SK-N-SH treated with all-trans-retinoic acid at 6 μM for 48 hours (cell line): ENCODE results near the gene TBRG1.

Experiments used
- ATAC-seq: fragments of 200-7000 bp; cut with Tn5 transposase; 3 replicates; pipeline ENCODE4 v1.9.1; 2020; ENCODE audit warnings: mild to moderate bottlenecking, moderate library complexity
- BACH2 ChIP-seq: fragments of 250-450 bp; sonication (Bioruptor Pico); IDR thresholded peaks from 2 replicates; pipeline ENCODE4 v1.9.0; 2021; ENCODE audit warnings: mild to moderate bottlenecking, borderline replicate concordance
- CREB5 ChIP-seq: fragments of 250-450 bp; sonication (Bioruptor Pico); IDR thresholded peaks from 2 replicates; pipeline ENCODE4 v1.5.1; 2020; ENCODE audit warnings: low read depth, mild to moderate bottlenecking, moderate library complexity
- CSDC2 ChIP-seq: fragments of 250-450 bp; sonication (Bioruptor Pico); IDR thresholded peaks from 2 replicates; pipeline ENCODE4 v1.5.0; 2020; ENCODE audit warnings: mild to moderate bottlenecking, moderate library complexity
- CSRNP3 ChIP-seq: fragments of 250-450 bp; sonication (Bioruptor Pico); IDR thresholded peaks from 2 replicates; pipeline ENCODE4 v1.5.1; 2021; ENCODE audit warnings: mild to moderate bottlenecking, moderate library complexity
- ESRRG ChIP-seq: fragments of 250-450 bp; sonication (Bioruptor Pico); IDR thresholded peaks from 2 replicates; pipeline ENCODE4 v1.6.1; 2021; ENCODE audit warnings: mild to moderate bottlenecking
- GLIS3 ChIP-seq: fragments of 250-450 bp; sonication (Bioruptor Pico); IDR thresholded peaks from 2 replicates; pipeline ENCODE4 v1.5.0; 2020; ENCODE audit warnings: mild to moderate bottlenecking, moderate library complexity
- ISL1 ChIP-seq: fragments of 250-450 bp; sonication (Bioruptor Pico); IDR thresholded peaks from 2 replicates; pipeline ENCODE4 v2.1.2; 2022; ENCODE audit warnings: mild to moderate bottlenecking, moderate library complexity
- OSR1 ChIP-seq: fragments of 250-450 bp; sonication (Bioruptor Pico); IDR thresholded peaks from 2 replicates; pipeline ENCODE4 v1.8.0; 2022; ENCODE audit warnings: moderate library complexity, mild to moderate bottlenecking, inconsistent platforms
- PATZ1 ChIP-seq: fragments of 250-450 bp; sonication (Bioruptor Pico); IDR thresholded peaks from 2 replicates; pipeline ENCODE4 v1.8.0; 2020; ENCODE audit warnings: mild to moderate bottlenecking, moderate library complexity, borderline replicate concordance
- POU6F1 ChIP-seq: fragments of 250-450 bp; sonication (Bioruptor Pico); IDR thresholded peaks from 2 replicates; pipeline ENCODE4 v1.8.0; 2021; ENCODE audit warnings: low read depth, mild to moderate bottlenecking, moderate library complexity, borderline replicate concordance
- PPARA ChIP-seq: fragments of 250-450 bp; sonication (Bioruptor Pico); IDR thresholded peaks from 2 replicates; pipeline ENCODE4 v1.5.0; 2020; ENCODE audit warnings: mild to moderate bottlenecking, borderline replicate concordance
- RARB ChIP-seq: fragments of 250-450 bp; sonication (Bioruptor Pico); IDR thresholded peaks from 2 replicates; pipeline ENCODE4 v1.8.0; 2021; ENCODE audit warnings: mild to moderate bottlenecking, moderate library complexity
- SNAI2 ChIP-seq: fragments of 250-450 bp; sonication (Bioruptor Pico); IDR thresholded peaks from 2 replicates; pipeline ENCODE4 v1.5.0; 2020; ENCODE audit warnings: mild to moderate bottlenecking, moderate library complexity
- TCF4 ChIP-seq: fragments of 250-450 bp; sonication (Bioruptor Pico); IDR thresholded peaks from 2 replicates; pipeline ENCODE4 v1.8.0; 2021; ENCODE audit warnings: mild to moderate bottlenecking, moderate library complexity, borderline replicate concordance
- TOX ChIP-seq: fragments of 250-450 bp; sonication (Bioruptor Pico); IDR thresholded peaks from 2 replicates; pipeline ENCODE4 v1.8.0; 2021; ENCODE audit warnings: mild to moderate bottlenecking, moderate library complexity, borderline replicate concordance
- TSHZ2 ChIP-seq: fragments of 250-450 bp; sonication (Bioruptor Pico); IDR thresholded peaks from 2 replicates; pipeline ENCODE4 v1.5.0; 2020; ENCODE audit warnings: mild to moderate bottlenecking, moderate library complexity
- ZFP30 ChIP-seq: fragments of 450-650 bp; formaldehyde crosslinking; IDR thresholded peaks from 2 replicates; pipeline ENCODE4 v1.5.0; 2022; ENCODE audit warnings: mild to moderate bottlenecking, moderate library complexity
- ZNF565 ChIP-seq: fragments of 450-650 bp; formaldehyde crosslinking; conservative IDR thresholded peaks from 2 replicates; pipeline ENCODE4 v1.5.0; 2020; ENCODE audit warnings: low read depth, mild to moderate bottlenecking, moderate library complexity
- ZNF70 ChIP-seq: fragments of 450-650 bp; formaldehyde crosslinking; IDR thresholded peaks from 2 replicates; pipeline ENCODE4 v1.5.0; 2020; ENCODE audit warnings: mild to moderate bottlenecking, moderate library complexity
- ZNF8 ChIP-seq: fragments of 450-650 bp; formaldehyde crosslinking; IDR thresholded peaks from 2 replicates; pipeline ENCODE4 v1.5.0; 2020; ENCODE audit warnings: mild to moderate bottlenecking, moderate library complexity

Gene TBRG1

GRCh38 chr11:124682443-124682842, 59.8 kb downstream of the TBRG1 start:
- ATAC-seq: no peak

More at GRCh38 chr11:124682443-124682842, 59.8 kb downstream of the TBRG1 start:
- no peak for TF ChIP-seq TOX (CRISPR knock-in tag)
- no peak for TF ChIP-seq TSHZ2 (CRISPR knock-in tag)
- TF ChIP-seq ESRRG (CRISPR knock-in tag): no peak
- no peak for TF ChIP-seq PATZ1 (CRISPR knock-in tag)
- TF ChIP-seq OSR1 (CRISPR knock-in tag): no peak
- no peak for TF ChIP-seq SNAI2 (CRISPR knock-in tag)
- TF ChIP-seq BACH2 (CRISPR knock-in tag): no peak
- no peak for TF ChIP-seq GLIS3 (CRISPR knock-in tag)
- no peak for TF ChIP-seq ZFP30 (CRISPR knock-in tag)
- no peak for TF ChIP-seq ZNF565
- TF ChIP-seq ZNF8: no peak
- no peak for TF ChIP-seq CREB5 (CRISPR knock-in tag)
- no peak for TF ChIP-seq PPARA
- TF ChIP-seq ISL1 (CRISPR knock-in tag): no peak
- TF ChIP-seq CSDC2 (CRISPR knock-in tag): no peak
- no peak for TF ChIP-seq ZNF70
- no peak for TF ChIP-seq CSRNP3 (CRISPR knock-in tag)
- no peak for TF ChIP-seq RARB (CRISPR knock-in tag)
- TF ChIP-seq POU6F1 (CRISPR knock-in tag): no peak
- no peak for TF ChIP-seq TCF4 (CRISPR knock-in tag)
- TF ChIP-seq, all 23 proteins: peak for 0
